Measurements from ENCODE around the gene TDRD9.
"Not testable (repeated sequence)": the region's sequence is repeated elsewhere in the genome, so short reads cannot be mapped to it uniquely, and the experiment has no call there.

The TDRD9 gene

GRCh38 chr14:103925316-103925715 is 2.9 kb upstream of the TDRD9 start:
- no peak for DNase-seq

DNA sequence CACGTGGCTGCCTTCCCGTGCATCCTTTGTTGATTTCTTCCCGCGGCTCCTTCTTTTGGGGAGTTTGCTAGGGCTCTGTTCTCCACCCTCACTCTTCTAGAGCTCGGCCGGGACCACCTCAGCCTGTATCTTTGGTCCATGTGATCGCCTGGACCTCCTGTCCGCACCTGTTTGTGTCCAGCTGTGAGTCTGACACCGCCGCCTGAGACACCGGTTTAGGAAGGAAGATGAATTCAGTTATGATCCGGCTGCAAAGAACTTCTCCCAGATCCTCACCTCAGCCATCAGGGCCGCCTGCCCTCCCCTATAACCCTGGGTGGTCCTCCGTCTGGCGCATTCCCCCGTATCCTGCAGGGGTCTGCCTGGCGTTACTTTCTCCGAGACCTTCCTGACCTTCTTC is 690 bp upstream of the TDRD9 start:
- DNase-seq: no peak

DNA sequence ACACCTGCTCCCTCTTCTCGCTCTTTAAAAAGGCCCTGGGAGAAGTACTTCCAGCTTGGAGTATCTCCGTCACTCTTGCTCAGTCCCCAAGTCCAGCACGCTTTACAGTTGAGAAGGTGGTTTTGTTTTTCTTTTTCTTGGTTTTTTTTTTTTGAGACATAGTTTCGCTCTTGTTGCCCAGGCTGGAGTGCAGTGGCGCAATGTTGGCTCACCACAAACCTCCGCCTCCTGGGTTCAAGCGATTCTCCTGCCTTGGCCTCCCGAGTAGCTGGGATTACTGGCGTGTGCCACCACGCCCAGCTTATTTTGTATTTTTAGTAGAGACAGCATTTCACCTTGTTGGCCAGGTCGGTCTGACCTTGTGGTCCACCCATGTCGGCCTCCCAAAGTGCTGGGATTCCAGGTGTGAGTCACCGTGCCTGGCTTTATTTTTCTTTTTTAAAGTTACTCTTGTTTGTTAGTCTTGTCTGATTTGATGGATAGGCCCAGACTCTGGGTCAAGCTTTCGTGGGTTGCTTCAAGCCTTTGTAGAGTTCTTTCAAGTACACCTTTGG is 1.9 kb downstream of the TDRD9 start:
- DNase-seq: no peak

DNA sequence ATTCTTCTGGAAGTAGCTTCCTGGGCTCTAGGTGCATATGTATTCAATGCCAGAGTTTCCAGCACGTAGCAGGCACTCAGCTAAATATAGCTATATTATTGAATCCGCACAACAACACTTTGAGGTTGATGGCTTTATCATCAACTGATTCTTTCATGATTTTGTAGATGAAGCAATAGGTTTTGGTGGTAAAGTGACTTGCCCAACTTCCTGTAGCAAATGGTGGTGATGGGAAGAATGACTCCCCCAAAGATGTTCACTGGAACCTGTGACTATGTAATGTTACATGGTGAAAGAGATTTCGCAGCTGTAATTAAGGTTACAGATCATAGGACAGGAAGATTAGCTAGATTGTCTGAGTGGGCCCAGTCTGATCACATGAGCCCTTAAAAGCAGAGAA is 3.2 kb downstream of the TDRD9 start:
- DNase-seq: no peak

DNA sequence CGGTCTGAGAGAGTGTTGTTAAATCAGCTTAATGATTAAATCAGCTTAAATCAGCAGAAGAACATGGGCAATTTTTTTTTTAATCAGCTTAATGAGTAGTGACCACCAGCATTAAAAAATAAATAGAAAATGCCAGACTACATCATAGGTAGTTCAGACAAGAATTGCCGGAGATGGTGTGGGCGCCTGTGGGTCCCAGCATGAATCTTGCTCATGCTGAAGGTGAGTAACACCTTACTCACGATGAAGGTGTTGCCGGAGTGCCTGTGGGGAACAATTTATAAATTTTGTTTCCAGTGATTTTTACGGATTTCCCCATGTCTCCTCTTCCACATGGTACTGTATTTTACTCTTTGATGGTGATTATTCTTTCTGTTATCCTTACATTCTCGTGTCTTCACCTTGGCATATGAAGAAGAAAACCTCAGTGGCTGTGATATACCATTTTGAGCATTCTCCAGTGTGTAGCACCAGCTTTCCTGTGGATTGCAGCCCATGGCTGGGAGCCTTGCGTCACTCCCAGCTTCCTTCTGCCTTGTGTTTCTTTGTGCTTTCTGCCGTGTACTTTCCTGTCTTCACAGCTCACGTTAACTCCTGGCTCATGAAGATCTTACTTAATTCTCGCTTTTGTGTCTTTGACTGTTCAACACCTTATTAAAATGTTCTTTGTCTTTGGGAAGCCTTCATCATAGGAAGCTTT is 4.7 kb downstream of the TDRD9 start:
- DNase-seq: no peak

- DNase-seq: no peak
Observed at GRCh38 chr14:103935102-103935501, 6.8 kb downstream of the TDRD9 start.

DNA sequence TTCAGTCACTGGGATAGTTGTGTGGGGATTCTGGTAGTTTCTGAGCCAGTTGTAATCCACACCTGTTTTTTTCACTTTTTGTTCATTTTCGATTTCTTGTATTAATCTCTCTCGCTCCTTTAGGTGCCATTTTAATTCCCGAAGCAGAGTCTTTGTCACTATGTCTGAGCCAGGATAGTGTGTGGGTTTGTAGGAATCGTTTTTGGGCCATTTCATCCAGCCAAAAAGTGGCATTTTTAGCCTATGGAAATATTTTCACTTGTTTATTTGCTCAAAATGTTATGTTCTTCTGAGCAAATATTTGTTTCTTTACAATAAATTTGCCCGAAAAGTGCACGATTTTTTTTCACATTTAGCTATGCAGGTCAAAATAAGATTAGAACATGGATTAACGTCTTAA is 13.2 kb downstream of the TDRD9 start:
- no peak for DNase-seq

DNA sequence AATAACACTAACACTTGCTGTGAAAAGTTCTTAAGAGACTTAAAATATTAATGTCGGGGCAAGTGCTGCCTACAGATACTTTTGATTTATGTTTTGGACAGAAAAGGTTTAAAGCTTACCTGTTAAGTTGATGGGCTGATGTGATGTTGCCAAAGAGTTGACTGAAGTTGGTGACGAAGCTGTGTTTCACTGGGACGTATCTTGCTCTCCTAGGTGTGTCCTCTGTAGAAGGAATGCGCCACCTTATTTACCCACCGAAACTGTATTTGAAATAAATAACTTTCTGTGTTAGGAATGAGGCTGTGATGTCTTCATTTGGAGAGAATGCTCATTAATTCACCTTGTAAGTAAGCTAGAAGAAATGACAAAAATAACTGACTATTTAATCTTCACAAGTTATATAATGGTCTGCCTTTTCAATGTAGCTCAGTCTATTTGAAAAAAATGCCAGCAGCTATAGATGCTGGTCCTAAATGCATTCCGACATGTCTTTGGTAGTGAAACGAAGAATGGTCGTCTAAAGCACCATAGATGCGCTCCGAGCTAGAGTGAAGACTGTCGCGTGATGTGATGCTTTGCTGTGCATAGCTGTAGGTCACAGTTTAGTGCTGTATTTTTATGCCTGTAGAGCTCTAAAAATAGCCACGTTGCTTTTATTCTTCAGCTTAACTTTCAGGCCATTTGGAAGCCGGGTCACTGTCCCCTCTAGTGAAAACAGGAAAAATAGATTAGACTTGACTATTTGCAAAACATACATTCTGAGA is 13.9 kb downstream of the TDRD9 start, which contains the start of gene RD3L:
Gene RD3L, minus strand, starts transcription at position 557 of the 764 bp plus-strand sequence. CDS start 834 bp downstream, outside the sequence.
- DNase-seq: no peak

DNA sequence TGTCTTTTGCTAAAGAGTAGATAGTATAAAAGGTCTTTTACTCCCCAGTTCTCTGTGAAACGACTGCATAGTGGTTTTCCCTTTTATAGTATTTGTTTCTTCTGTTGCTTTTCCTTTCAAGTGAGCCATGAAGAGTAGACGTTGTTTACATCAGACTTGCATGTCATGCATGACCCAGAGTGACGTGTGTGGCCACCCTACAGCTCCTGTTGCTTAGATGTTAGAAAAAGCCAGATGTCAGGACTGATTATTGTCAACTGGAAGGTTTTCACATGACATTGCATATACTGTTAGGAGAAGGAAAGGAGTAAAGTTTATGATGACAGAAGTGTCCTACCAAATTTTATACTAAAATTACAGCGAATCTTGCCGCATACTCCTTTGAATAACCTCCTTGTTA is 15.4 kb downstream of the TDRD9 start:
- DNase-seq: no peak

DNA sequence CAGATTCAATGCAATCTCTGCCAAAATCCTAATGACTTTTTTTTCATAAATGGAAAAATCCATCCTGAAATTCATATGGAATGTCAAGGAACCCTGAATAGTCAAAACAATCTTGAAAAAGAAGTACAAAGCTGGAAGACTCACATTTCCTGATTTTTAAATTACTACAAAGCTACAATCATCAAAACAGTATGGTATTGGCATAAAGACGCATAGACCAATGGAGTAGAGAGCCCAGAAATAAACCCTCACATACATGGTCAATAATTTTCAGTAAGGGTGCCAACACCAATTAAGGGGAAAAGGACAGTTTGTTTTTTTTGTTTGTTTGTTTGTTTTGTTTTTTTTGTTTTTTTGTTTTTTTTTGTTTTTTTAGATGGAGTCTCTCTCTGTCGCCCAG is 18.7 kb downstream of the TDRD9 start:
- no peak for DNase-seq

DNA sequence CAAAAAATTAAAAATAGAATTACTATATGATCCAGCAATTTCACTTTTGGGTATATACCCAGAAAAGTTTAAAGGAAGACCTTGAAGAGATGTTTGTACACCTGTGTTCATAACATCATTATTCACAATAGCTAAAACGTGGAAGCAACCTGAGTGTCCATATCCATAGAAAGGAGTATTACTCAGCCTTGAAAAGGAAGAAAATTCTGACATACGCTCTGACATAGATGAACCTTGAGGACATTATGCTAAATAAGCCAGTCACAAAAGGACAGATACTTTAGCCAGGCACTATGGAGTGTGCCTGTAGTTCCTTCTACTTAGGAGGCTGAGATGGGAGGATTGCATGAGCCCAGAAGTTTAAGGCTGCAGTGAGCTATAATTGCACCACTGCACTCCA is 20.2 kb downstream of the TDRD9 start:
- no peak for DNase-seq

- DNase-seq: no peak
Observed at GRCh38 chr14:103949131-103949790, 21.0 kb downstream of the TDRD9 start.

DNA sequence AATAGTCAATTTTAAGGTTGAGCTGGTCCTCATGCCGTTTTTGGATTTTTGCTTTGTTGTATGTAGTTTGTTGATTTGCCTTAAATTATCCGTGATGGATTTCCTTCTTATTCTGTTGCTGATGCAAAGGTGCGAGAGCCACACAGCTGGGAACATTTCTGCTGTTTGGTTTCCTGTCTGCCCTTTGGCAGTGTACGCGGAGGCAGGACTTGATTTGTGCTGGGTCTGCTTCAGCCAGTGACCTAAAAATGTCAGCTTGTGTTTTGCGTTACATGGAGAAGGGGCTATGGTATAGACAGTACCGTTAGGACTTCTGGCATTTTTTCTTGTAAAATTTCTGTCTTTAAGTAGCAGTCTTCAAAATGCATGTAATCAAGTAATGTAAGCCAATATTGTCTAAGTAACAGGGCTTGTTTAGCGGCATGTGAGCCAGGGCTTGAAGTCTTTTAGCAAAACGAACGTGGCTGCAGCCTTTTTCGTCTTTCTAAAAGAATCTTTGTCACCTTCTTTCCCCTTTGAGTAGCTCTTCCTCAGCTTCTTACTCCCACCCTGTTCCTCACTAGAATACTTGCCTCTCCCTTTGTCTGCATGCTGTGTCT is 32.3 kb downstream of the TDRD9 start:
- DNase-seq: no peak

DNA sequence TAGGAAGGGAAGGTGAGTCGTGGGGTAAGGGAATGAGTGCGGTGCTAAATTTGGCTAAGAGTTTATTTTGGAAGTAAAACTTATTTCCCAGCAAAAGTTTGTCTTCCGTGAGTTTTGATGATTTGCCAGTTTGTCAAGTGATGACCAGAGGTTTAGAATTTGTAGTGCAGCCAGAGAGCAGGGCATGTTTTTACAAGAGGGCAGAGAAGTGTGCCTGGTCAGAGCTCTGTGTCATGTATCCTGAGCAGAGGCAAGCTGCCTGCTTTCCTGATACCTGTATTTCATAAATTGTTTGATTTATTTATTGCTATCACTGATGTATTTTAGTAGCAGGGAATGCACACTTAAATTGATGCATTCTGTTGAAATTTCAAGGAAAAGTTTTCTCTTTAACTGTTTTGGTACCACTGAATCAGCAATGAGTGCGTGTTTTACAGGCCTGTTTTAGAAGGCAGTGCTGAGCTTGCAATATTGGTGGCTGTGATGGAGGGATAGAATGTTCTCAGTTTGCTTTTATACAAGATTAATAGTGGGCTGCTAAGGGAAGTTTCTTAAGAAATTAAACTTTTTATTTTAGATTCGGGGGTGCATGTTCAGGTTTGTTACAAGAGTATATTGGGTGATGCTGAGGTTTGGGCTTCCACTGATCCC is 33.8 kb downstream of the TDRD9 start:
- DNase-seq: no peak

GRCh38 chr14:103966631-103967030 is 38.4 kb downstream of the TDRD9 start:
- DNase-seq: no peak

- DNase-seq: no peak
Observed at GRCh38 chr14:103969961-103970360, 41.7 kb downstream of the TDRD9 start.

GRCh38 chr14:103973354-103973753 is 45.1 kb downstream of the TDRD9 start:
- DNase-seq: no peak

DNA sequence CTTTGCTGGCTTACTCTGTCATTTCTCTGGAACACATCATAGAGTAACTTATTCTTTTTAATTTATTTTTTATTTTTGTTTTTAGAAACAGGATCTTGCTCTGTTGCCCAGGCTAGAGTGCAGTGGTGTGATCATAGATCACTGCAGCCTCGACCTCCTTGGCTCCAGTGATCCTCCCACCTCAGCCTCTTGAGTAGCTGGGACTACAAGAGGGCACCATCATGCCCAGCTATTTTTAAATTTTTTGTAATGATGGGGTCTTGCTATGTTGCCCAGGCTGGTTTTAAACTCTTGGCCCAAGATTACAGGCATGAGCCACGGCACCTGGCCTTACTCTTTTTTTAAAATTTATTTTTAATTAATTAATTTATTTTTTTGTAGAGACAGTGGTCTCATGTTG is 46.3 kb downstream of the TDRD9 start:
- no peak for DNase-seq

- not testable (repeated sequence) for DNase-seq
Observed at GRCh38 chr14:103980623-103981238, 52.5 kb downstream of the TDRD9 start.

- no peak for DNase-seq
Observed at GRCh38 chr14:103984196-103984595, 55.9 kb downstream of the TDRD9 start.

- DNase-seq: no peak
Observed at GRCh38 chr14:103989034-103989433, 60.8 kb downstream of the TDRD9 start.

DNA sequence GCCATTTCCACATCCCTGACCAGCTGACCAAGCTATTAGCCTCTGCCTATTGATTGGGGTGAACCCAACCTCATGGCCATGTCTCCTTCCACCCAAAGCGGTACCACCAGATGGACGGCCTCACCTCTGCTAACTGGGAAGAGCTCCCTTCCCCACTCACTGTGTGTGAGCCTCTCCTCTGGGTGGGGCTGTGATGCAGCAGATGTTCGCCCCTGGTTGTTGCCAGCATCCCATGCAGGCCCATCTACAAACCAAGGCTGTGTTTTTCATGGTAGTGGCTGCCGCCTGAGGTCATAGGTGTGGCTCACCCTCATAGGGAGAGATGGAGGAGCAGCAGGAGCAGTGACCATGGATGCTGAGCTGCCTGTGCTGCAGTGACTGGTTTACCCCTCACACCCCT is 61.7 kb downstream of the TDRD9 start:
- no peak for DNase-seq

All from activated CD8-positive, alpha-beta memory T cell treated with anti-CD3 and anti-CD28 coated beads, Interleukin-2, amount 50 U/mL, for 4 hours (primary cell).